ENCODE measurements around the gene CS. TPM values are rescaled to one million over a fixed set of nuclear protein-coding genes. Genes with fewer than 3 reads are reported as not detected.

The CS gene
- total RNA-seq, 2 donors from 2014 or later, result 189 to 197 TPM

DNA sequence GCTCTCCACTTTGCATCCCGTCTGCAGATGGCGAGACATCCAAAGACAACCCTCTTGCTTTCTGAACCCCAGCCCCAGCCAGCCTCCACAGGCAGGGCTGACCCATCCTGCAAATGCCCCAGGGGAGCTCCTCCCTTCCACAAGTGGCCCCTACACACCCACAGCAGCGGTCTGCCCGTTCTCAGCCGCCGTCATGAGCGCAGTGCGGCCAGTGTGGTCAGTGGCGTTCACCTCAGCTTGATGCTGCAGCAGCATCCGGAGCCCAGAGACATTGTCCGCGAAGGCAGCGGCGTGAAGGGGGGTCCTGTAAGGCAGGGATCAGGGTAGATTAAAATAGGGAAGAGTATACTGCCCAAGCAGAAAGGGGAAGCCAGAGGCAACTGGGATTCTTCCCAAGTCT, 55.6 kb downstream of the CS start:
- H3K9me3 ChIP-seq (ENCODE audit: control insufficient read depth, low read length, poor library complexity, severe bottlenecking), result no peaks in the 10 kb centered on the region
- Mint-ChIP-seq H3K4me3 (no peak overlapping the region), H3K36me3 (ENCODE audit: low read depth) (peaks cover 12% of the 10 kb centered on the region), H3K4me1 (no peaks in the 10 kb centered on the region), H3K27me3 (no peaks in the 10 kb centered on the region), H3K27ac (no peak overlapping the region)
- ATAC-seq (no peak), DNase-seq (no peak)

DNA sequence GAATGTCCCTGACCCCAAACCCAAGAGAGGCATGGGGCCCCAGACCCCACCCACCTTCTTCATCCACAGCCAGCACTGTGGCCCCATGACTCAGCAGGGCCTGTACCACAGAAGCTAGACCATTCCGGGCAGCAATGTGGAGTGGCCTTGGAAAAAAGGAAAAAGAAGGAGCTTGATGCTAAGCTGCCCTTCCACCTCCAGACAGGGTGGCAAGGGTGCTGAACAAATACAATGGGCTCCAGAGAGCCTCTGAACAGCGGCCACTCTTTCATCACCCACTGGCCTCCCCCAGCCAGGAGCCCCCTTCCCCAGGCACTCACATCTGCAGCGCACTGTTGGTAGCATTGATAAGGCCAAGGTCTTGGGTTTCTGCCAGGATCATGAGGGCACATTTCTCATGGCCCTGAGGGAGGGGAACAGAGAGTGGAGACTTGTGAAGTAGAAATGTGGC, 56.4 kb downstream of the CS start:
- H3K4me3 Mint-ChIP-seq, result no peak overlapping the region
- ATAC-seq (no peak), DNase-seq (no peak)
- no peaks in the 10 kb centered on the region for H3K9me3 ChIP-seq (ENCODE audit: control insufficient read depth, low read length, poor library complexity, severe bottlenecking)
- no peak overlapping the region for H3K27ac Mint-ChIP-seq
- no peaks in the 10 kb centered on the region for H3K27me3 Mint-ChIP-seq
- H3K4me1 Mint-ChIP-seq, result peaks cover 2% of the 10 kb centered on the region
- H3K36me3 Mint-ChIP-seq (ENCODE audit: low read depth), result peaks cover 9% of the 10 kb centered on the region

GRCh38 chr12:56242986-56243385, 57.1 kb downstream of the CS start:
- Mint-ChIP-seq H3K4me3 (no peak overlapping the region), H3K27me3 (no peaks in the 10 kb centered on the region), H3K36me3 (ENCODE audit: low read depth) (peaks cover 9% of the 10 kb centered on the region), H3K4me1 (peaks cover 2% of the 10 kb centered on the region), H3K27ac (no peak overlapping the region)
- no peak for ATAC-seq
- DNase-seq, result no peak
- H3K9me3 ChIP-seq (ENCODE audit: control insufficient read depth, low read length, poor library complexity, severe bottlenecking), result no peaks in the 10 kb centered on the region

DNA sequence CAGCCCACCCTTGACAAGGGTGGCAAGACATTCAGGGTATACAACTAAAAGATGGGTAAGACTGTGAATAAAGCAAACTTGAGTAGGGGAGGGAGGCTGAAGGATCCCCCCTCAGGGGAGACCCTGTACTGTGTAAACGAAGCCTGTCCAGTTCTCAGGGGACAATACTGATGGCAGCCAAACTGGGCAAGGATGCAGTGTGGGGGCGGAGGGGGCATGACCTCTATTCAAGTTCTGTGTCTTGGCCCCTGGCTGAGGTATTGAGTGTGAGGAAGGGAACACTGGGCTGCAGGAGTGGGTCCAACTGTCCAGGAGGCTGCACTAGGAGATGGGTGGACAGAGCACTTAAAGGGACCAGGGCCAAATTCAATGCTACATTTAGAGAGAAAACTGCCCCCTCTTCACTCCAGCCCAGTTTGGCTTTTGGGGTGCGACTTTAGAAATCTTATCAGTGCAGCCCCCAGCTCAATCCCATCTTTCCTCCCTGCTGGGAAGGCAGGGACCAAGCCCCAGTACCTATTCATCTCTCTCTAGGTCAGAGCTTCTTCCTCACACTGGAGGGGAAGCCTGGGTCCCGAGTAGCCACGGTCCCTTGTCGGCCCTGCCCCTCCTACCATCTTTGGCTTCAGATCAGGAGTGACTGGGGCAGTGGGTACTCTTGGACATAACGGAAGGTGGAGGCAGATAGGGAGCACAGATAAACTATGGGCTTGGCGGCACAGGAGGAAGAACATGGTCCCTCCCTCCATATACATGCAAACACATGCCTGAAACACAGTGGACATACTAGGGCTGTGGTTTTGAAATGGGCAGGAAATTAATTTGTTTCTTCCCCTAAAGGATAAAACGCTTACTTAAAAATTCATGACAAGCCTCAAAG, 58.5 kb downstream of the CS start:
- H3K36me3 Mint-ChIP-seq (ENCODE audit: low read depth), result peaks cover 7% of the 10 kb centered on the region
- ATAC-seq (no peak), DNase-seq (no peak)
- H3K27ac Mint-ChIP-seq, result no peak overlapping the region
- H3K9me3 ChIP-seq (ENCODE audit: control insufficient read depth, low read length, poor library complexity, severe bottlenecking), result no peaks in the 10 kb centered on the region
- peaks cover 2% of the 10 kb centered on the region for H3K4me1 Mint-ChIP-seq
- H3K4me3 Mint-ChIP-seq, result no peak overlapping the region
- H3K27me3 Mint-ChIP-seq, result no peaks in the 10 kb centered on the region

GRCh38 chr12:56237552-56237951, 62.6 kb downstream of the CS start:
- Mint-ChIP-seq H3K27me3 (no peaks in the 10 kb centered on the region), H3K27ac (peak overlapping the region; percentile 43), H3K4me3 (no peak overlapping the region)

DNA sequence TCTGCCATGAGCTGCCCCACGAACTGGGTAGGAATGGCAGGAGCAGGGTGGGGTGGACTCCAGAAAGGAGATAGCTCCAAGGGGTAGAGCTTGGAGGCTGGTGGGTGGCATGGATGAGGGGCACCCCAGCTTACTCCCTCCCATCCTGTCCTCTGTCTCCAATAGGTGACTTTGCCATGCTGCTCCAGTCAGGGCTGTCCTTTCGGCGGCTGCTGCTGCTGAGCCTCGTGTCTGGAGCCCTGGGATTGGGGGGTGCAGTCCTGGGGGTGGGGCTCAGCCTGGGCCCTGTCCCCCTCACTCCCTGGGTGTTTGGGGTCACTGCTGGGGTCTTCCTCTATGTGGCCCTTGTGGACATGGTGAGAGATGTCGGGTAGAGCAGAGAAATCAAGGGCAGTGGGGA, 63.1 kb downstream of the CS start:
- no peaks in the 10 kb centered on the region for H3K9me3 ChIP-seq (ENCODE audit: control insufficient read depth, low read length, poor library complexity, severe bottlenecking)
- Mint-ChIP-seq H3K4me3 (no peak overlapping the region), H3K27me3 (no peaks in the 10 kb centered on the region), H3K27ac (peak overlapping the region; percentile 43), H3K36me3 (ENCODE audit: low read depth) (peaks cover 2% of the 10 kb centered on the region), H3K4me1 (peaks cover 4% of the 10 kb centered on the region)
- ATAC-seq (no peak), DNase-seq (no peak)

More at GRCh38 chr12:56237552-56237951, 62.6 kb downstream of the CS start:
- ATAC-seq (no peak), DNase-seq (no peak)
- no peaks in the 10 kb centered on the region for H3K9me3 ChIP-seq (ENCODE audit: control insufficient read depth, low read length, poor library complexity, severe bottlenecking)
- peaks cover 4% of the 10 kb centered on the region for H3K4me1 Mint-ChIP-seq
- H3K36me3 Mint-ChIP-seq (ENCODE audit: low read depth), result peaks cover 4% of the 10 kb centered on the region

DNA sequence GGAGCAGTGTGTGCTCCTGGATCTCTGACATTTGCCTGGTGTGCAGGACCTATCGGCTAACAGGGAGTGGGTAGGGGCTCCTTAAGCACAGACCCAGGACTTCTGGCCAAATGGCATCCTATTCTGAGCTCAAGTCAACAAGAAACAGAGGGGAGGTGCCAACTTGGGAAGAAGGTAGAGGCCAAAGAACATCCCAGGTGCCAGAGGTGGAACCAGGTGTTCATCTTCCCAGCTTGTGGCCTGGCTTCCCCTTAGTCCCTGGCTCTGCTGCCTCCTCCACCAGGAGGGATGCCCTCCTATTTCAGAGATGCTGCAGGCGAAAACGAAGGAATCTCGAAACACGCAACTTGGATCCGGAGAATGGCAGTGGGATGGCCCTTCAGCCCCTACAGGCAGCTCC, 64.0 kb downstream of the CS start:
- DNase-seq (no peak), ATAC-seq (no peak)
- Mint-ChIP-seq H3K4me3 (no peak overlapping the region), H3K27me3 (no peaks in the 10 kb centered on the region), H3K4me1 (peaks cover 4% of the 10 kb centered on the region), H3K36me3 (ENCODE audit: low read depth) (no peaks in the 10 kb centered on the region), H3K27ac (no peak overlapping the region)
- no peaks in the 10 kb centered on the region for H3K9me3 ChIP-seq (ENCODE audit: control insufficient read depth, low read length, poor library complexity, severe bottlenecking)

DNA sequence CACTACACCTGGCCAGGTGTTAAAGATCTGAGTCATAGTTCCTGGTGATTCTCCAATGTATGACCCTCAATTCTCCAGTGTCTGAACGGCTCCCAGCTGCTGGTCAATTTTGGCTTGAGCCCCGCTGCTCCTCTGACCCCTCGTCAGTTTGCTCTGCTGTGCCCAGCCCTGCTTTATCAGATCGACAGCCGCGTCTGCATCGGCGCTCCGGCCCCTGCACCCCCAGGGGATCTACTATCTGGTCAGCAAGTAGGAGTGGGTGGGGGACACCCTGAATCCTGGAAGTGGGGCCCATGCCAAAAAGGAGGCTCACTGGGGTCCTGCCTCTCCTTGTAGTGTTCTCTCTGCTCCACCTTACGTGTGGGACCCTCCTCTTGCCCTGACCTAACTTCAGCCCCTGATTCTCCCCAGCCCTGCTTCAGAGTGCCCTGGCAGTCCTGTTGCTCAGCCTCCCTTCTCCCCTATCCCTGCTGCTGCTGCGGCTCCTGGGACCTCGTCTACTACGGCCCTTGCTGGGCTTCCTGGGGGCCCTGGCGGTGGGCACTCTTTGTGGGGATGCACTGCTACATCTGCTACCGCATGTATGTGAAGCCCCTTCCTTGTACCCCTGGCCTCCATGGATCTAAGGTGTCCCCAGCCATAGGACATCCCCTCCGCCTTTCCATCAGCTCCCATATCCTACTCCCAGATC, 65.2 kb downstream of the CS start:
- Mint-ChIP-seq H3K27ac (no peak overlapping the region), H3K4me3 (no peak overlapping the region), H3K27me3 (no peaks in the 10 kb centered on the region), H3K36me3 (ENCODE audit: low read depth) (no peaks in the 10 kb centered on the region), H3K4me1 (peaks cover 4% of the 10 kb centered on the region)
- ATAC-seq, result no peak
- H3K9me3 ChIP-seq (ENCODE audit: control insufficient read depth, low read length, poor library complexity, severe bottlenecking), result no peaks in the 10 kb centered on the region
- DNase-seq, result no peak

DNA sequence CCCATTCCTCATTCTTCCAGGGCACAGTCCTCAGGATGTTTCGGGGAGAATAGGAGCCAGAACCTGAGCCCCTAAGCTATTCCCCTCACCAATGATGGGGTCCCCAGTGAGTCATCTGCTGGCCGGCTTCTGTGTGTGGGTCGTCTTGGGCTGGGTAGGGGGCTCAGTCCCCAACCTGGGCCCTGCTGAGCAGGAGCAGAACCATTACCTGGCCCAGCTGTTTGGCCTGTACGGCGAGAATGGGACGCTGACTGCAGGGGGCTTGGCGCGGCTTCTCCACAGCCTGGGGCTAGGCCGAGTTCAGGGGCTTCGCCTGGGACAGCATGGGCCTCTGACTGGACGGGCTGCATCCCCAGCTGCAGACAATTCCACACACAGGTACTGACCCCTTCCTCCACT, 68.9 kb downstream of the CS start:
- H3K9me3 ChIP-seq (ENCODE audit: control insufficient read depth, low read length, poor library complexity, severe bottlenecking), result no peaks in the 10 kb centered on the region
- no peak for ATAC-seq
- DNase-seq, result no peak
- H3K4me1 Mint-ChIP-seq, result peaks cover 2% of the 10 kb centered on the region
- H3K27me3 Mint-ChIP-seq, result no peaks in the 10 kb centered on the region
- H3K36me3 Mint-ChIP-seq (ENCODE audit: low read depth), result no peaks in the 10 kb centered on the region
- no peak overlapping the region for H3K27ac Mint-ChIP-seq
- no peak overlapping the region for H3K4me3 Mint-ChIP-seq

DNA sequence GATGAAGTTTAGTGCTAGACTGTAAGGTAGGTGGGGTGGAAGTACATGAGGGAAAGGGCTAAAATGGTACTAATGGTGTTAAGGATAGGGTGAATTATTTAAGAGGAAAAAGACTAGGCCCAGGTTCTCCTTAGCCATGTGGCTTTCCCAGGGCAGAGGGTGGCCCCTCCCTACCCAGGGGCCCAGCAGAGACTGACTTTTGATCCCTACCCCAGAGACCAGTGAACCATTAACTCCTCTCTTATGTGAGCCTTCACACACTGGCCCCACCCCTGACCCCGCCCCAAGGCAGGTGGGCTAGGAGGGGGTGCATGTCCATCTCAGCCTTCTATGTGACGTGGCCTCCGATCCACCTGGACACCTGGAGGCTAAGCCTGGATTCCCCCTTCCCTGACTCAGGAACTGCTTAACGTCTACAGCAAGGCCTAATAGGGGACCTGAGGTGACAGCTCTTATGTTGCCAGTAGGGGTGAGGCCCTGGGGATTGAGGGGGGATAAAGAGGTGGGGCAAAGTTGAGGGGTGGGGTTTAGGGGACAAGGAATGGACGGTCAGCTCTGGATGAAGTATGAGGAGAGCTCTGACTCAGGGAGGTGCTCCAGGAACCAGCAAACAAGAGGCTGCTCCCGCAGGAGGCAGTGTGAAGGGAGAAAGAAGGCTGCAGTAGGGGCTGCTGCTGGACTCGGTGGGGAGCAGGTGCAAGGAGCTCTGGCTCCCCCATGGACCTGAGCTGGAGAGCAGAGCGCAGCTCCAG, 69.5 kb downstream of the CS start:
- DNase-seq (no peak), ATAC-seq (no peak)
- H3K27ac Mint-ChIP-seq, result no peak overlapping the region
- H3K4me1 Mint-ChIP-seq, result peaks cover 3% of the 10 kb centered on the region
- H3K4me3 Mint-ChIP-seq, result no peak overlapping the region
- H3K27me3 Mint-ChIP-seq, result no peaks in the 10 kb centered on the region
- H3K9me3 ChIP-seq (ENCODE audit: control insufficient read depth, low read length, poor library complexity, severe bottlenecking), result no peaks in the 10 kb centered on the region
- no peaks in the 10 kb centered on the region for H3K36me3 Mint-ChIP-seq (ENCODE audit: low read depth)

DNA sequence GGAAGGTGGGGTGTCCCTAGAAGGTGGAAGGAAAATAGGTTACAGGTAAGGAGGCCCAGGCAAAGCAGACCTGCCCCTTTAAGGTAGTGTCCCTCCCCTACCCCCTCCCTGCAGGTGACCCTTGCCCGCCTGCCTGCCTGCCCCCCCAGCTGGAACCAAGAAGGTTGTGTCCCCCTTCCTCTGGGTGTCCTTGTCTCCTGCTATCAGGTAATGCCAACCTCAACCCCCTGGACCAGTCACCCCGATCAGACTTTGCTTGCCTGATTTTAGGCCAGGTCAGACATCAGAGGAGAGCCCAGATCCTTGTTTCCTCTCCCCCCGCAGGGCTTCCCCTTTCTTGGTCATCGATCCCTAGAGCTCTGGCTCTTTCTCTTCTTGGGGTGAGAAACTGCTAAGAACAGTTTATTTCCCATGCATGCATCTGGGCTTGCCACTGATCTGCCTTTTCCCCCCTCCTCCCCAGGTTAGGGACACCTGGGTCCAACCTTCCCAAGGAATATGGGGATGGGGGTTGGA, 70.2 kb downstream of the CS start, which contains the start of gene SLC39A5:
SLC39A5 (plus strand) TSS at position 136 of the 516 bp plus-strand sequence. CDS start 1,224 bp downstream, outside the sequence.
- Mint-ChIP-seq H3K27ac (no peak within 1 kb of the TSS), H3K4me3 (no peak within 1 kb of the TSS), H3K36me3 (ENCODE audit: low read depth) (no peaks in the 10 kb centered on the region), H3K4me1 (peaks cover 9% of the 10 kb centered on the region), H3K27me3 (no peaks in the 10 kb centered on the region)
- H3K9me3 ChIP-seq (ENCODE audit: control insufficient read depth, low read length, poor library complexity, severe bottlenecking), result no peaks in the 10 kb centered on the region
- DNase-seq (no peak), ATAC-seq (no peak)

DNA sequence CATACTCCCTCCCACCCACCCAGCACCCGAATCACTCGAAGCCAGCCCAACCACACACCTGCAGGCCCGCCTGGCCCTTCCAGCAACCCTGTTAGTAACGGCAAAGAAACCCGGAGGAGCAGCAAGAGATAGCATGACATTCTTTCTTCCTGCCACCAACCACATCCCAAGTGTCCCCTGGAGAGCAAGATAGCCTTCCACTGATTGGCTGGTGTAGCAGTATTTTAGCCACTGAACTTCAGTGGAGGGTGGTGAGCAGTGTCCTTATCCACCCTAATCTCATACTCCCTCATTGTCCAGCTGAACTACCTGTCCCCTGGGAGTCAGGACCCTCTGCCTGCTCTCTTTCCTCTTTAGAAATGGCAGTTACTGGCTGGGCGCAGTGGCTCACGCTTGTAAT, 71.0 kb downstream of the CS start:
- peaks cover 15% of the 10 kb centered on the region for H3K4me1 Mint-ChIP-seq
- no peaks in the 10 kb centered on the region for H3K9me3 ChIP-seq (ENCODE audit: control insufficient read depth, low read length, poor library complexity, severe bottlenecking)
- no peak for ATAC-seq
- H3K4me3 Mint-ChIP-seq, result no peak overlapping the region
- no peak overlapping the region for H3K27ac Mint-ChIP-seq
- no peaks in the 10 kb centered on the region for H3K36me3 Mint-ChIP-seq (ENCODE audit: low read depth)
- H3K27me3 Mint-ChIP-seq, result no peaks in the 10 kb centered on the region
- no peak for DNase-seq

DNA sequence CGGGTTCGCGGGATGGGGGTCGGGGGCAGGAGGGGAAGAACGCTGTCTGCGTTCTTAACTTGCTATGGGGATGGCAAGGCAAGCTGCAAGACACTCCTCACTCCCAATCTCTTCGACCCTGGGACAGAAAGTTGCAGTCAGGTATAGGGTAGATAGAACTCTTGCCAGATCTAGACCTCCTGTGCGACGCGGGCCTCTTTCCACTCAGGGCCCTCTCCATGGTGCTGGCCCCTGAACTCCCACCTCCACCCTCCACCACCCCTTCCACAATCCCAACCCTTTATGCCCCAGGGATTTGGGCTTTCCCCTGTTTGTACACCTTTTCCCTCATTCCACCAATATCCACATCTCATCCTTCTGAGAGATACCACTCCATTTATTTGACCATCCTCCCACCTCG, 75.2 kb downstream of the CS start:
- DNase-seq, result no peak
- H3K9me3 ChIP-seq (ENCODE audit: control insufficient read depth, low read length, poor library complexity, severe bottlenecking), result no peaks in the 10 kb centered on the region
- Mint-ChIP-seq H3K4me1 (peaks cover 40% of the 10 kb centered on the region), H3K27me3 (no peaks in the 10 kb centered on the region), H3K27ac (peak overlapping the region; percentile 67), H3K4me3 (peak overlapping the region; percentile 85), H3K36me3 (ENCODE audit: low read depth) (no peaks in the 10 kb centered on the region)
- ATAC-seq, result no peak

Data from T-helper 17 cell (primary cell).